Right cardiac atrium (tissue), 5 donors: Measurements from ENCODE around the gene XCR1. TPM values are rescaled to one million over a fixed set of nuclear protein-coding genes. Genes with fewer than 3 reads are reported as not detected.

Source experiments
- ATAC-seq, 2 donors: fragments of 200-7000 bp; cut with Tn5 transposase; one replicate each; pipeline versions ENCODE4 v1.8.0 to v1.9.1; 2020; ENCODE audit warnings: moderate library complexity in 2 of 2, mild to moderate bottlenecking in 1 of 2
- DNase-seq, 3 donors: peaks; one replicate each; pipeline ENCODE4 v3.0.0-alpha.2; 2020
- H3K27ac ChIP-seq: one replicate; pipeline ENCODE4 v1.5.1; 2013; ENCODE audit warnings: mild to moderate bottlenecking, low read length, control low read depth, moderate library complexity
- H3K27me3 ChIP-seq: one replicate; pipeline ENCODE4 v1.6.1; 2013; ENCODE audit not compliant: control insufficient read depth, insufficient read depth
- H3K4me1 ChIP-seq: one replicate; pipeline ENCODE4 v1.6.1; 2013; ENCODE audit warnings: low read length; ENCODE audit not compliant: control insufficient read depth, insufficient read depth
- H3K4me3 ChIP-seq: one replicate; pipeline ENCODE4 v1.5.1; 2013; ENCODE audit warnings: low read length, control low read depth
- H3K9me3 ChIP-seq: one replicate; pipeline ENCODE4 v1.6.1; 2013; ENCODE audit warnings: low read length; ENCODE audit not compliant: control insufficient read depth
- WGBS: extraction: QIAGEN DNeasy Blood & Tissue Kit; methylation state at CpG from one replicate; pipeline ENCODE4 v1.1.7; 2013; 5-methylcytosine and 5-hydroxymethylcytosine counted together
- intact Hi-C, 4 donors: fragments of 100-400 bp; cut with DNase I; formaldehyde crosslinking; loops; one replicate each; pipeline versions ENCODE4 v1.11.0 to v1.14.0; 2022 to 2023
- polyA plus RNA-seq: library from polyadenylated mRNA; stranded (reverse); fragments of 200-250 nt; gene quantifications from one replicate; pipeline ENCODE4 v1.2.3, GENCODE V29; 2013
- total RNA-seq, 4 donors: library from RNA; stranded (reverse); fragmentation: NEBNext Ultra II Directional; extraction: Animal tissue kit (Norgen Biotek cat#: 25700); gene quantifications; one replicate each; pipeline ENCODE4 v1.2.1, GENCODE V29; 2021
- donor health status: healthy with polysubstance abuse.
- donor health status: DM: no; HTN: yes; CAD: no.
- donor health status: DM: no; HTN: no; CAD: no.
- donor health status: DM: no; HTN: yes; CAD: no; lungs with severe emphysema.
- donor health status: DM: yes; HTN: yes; CAD: no.

Gene XCR1
- total and polyA plus RNA-seq, 5 donors: 0.06 TPM; not detected in 4

GRCh38 chr3:45981346-45982074, 45.8 kb downstream of the XCR1 start:
- H3K4me1 ChIP-seq: peaks cover 8% of the 10 kb centered on the region
- H3K27ac ChIP-seq: no peak overlapping the region

DNA sequence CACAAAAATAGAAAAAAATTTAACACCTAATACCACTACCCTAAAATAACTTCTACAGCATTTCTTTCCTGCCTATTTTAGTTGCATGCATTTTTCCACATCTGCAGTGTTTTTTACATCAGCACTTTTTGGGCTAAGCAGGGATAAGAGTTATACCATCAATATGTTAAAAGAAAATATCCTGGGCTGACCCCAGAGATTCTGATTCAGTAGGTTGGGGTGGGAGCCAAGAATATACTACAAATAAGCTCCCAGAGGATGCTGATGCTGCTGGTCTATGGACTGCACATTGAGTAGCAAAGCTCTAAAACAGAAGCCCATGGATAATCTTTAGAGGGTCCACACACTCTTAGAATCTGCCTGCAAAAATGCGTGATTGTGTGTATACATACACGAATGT, 46.5 kb downstream of the XCR1 start:
- 95% methylated on average over 2 of the region's 2 CpGs for WGBS
- H3K9me3 ChIP-seq: no peaks in the 10 kb centered on the region
- no peak overlapping the region for H3K27ac ChIP-seq
- peaks cover 6% of the 10 kb centered on the region for H3K4me1 ChIP-seq
- H3K4me3 ChIP-seq: no peak overlapping the region
- ATAC-seq: no peak
- no peak for DNase-seq
- intact Hi-C loops: no loop called here
- H3K27me3 ChIP-seq: no peaks in the 10 kb centered on the region

More at GRCh38 chr3:45981346-45982074, 45.8 kb downstream of the XCR1 start:
- ATAC-seq: no peak
- DNase-seq: no peak
- intact Hi-C loops: no loop called here
- Histone ChIP-seq H3K27me3 (no peaks in the 10 kb centered on the region), H3K9me3 (no peaks in the 10 kb centered on the region), H3K4me3 (no peak overlapping the region)
- WGBS: 37% methylated on average over 2 of the region's 2 CpGs

DNA sequence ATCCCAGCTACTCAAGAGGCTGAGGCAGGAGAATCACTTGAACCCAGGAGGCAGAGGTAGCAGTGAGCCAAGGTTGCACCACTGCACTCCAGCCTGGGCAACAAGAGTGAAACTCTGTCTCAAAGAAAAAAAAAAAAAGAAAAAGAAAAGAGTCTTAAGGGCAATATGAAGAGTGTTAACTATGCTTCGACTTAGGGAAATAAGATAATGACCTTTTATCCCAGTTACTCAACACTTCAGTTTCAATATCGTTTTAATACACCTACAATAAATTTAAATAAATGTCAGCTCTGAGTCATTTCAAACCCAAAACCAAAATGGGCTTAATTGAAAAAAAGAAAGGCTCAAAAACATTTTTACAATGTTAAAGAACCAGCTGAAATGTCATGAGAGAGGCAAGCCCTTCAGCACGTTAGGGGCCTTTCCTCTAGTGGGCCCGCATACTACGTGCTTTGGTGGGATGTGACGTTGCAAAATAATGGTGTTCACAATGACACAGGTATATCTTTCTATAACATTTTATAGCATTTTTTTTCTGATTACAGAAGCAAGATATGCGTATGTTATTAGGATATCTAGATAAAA, 47.0 kb downstream of the XCR1 start:
- Histone ChIP-seq H3K27me3 (no peaks in the 10 kb centered on the region), H3K4me1 (peaks cover 6% of the 10 kb centered on the region), H3K9me3 (no peaks in the 10 kb centered on the region), H3K27ac (no peak overlapping the region), H3K4me3 (no peak overlapping the region)
- 86% methylated on average over 7 of the region's 7 CpGs for WGBS
- ATAC-seq (no peak), DNase-seq (no peak)
- intact Hi-C loops: no loop called here

DNA sequence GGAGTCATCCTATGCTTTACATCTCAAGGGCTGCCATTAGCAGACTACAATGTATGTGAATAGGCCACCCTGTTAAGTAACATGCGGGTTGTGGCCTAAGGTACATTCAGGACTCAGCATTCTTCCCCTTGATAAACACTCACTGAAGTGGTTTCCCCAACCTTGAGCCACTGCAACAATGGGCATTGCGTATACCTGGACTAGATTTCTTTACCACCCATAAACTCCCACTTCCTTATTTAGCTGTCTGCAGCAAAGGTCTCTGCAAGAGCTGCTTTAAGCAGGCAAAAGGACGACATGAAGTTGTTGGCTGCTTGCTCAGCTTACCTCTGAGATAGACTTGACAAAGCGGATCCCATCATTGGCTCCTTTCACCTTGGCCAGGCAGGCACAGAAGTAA, 47.9 kb downstream of the XCR1 start:
- Histone ChIP-seq H3K27ac (no peak overlapping the region), H3K9me3 (no peaks in the 10 kb centered on the region), H3K4me1 (peaks cover 4% of the 10 kb centered on the region), H3K27me3 (no peaks in the 10 kb centered on the region), H3K4me3 (no peak overlapping the region)
- no peak for DNase-seq
- ATAC-seq: no peak
- intact Hi-C loops: no loop called here
- WGBS: 88% methylated on average over 4 of the region's 4 CpGs

- Histone ChIP-seq H3K9me3 (no peaks in the 10 kb centered on the region), H3K4me1 (no peaks in the 10 kb centered on the region), H3K27me3 (no peaks in the 10 kb centered on the region), H3K4me3 (no peak overlapping the region), H3K27ac (no peak overlapping the region)
- 92% methylated on average over 5 of the region's 5 CpGs for WGBS
- peak in 1 of 3 donors; percentile 55 for DNase-seq
- no peak for ATAC-seq
- intact Hi-C loops: no loop called here
Measured at GRCh38 chr3:45978006-45978761, 49.1 kb downstream of the XCR1 start.

DNA sequence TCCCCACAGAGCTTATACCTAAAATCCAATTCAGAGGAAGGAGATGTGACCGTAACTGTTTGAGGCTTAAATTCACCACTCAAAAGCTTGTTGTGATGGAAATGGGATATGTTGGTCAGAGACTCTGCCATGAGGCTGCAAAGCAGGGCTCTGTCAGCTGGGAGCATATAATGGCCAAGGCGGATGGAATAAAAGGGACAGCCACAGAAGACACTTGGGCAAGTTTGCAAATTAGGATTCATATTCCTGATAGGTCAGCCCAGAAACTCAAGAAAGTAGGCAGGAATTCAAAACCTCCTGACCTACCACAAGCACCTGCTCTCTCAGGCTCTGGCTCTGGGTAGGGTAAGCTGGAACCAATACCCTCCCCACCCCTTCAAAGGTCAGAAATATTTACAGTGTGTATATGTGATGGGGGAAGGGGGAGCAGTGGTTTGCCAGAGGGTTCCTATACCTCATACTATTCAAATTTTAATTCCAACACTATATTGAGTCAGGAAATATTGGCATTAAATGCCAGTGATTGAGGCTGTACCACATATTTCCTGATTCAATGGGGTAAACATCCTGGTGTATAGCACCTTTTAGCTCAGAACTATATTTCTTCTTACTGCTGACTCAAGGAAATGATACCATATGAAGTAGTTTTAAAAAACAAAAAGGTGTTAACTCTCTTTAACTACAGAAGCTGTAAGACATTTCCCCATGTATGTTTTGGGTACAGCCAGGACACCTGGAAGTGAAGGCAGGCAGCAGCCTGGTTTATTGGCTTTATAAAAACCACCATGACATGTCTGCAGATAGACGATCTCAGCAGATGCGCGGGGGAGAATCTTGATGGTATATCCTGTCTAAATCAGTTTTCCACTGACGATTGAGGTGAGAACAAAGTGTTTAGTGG, 50.8 kb downstream of the XCR1 start:
- DNase-seq (no peak), ATAC-seq (no peak)
- intact Hi-C loops: no loop called here
- Histone ChIP-seq H3K27ac (no peak overlapping the region), H3K4me3 (no peak overlapping the region), H3K27me3 (no peaks in the 10 kb centered on the region), H3K9me3 (no peaks in the 10 kb centered on the region), H3K4me1 (no peaks in the 10 kb centered on the region)
- 78% methylated on average over 6 of the region's 6 CpGs for WGBS

- Histone ChIP-seq H3K9me3 (no peaks in the 10 kb centered on the region), H3K27me3 (no peaks in the 10 kb centered on the region), H3K4me1 (no peaks in the 10 kb centered on the region), H3K27ac (no peak overlapping the region), H3K4me3 (no peak overlapping the region)
- WGBS: 76% methylated on average over 5 of the region's 5 CpGs
- no peak for DNase-seq
- intact Hi-C loops: no loop called here
- ATAC-seq: no peak
Measured at GRCh38 chr3:45975686-45976085, 51.6 kb downstream of the XCR1 start.

DNA sequence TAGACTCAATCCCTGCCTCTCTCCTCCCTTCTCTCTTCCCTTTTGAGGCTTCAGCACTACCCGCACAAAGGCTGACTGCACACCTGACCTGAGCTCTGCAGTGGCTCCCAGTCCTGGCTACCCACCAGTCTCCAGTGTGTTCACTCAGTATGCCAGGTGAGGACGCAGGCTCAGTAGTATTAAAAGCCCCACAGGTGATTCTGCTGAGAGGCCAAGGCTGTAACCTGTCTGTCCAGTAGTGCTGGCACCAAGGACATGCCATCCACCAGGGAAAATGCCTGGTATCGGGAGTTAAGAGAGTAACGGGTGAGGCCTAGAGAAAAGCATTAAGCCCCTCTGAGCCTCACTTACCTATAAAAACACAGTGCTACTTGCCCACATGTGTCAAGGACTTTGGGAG, 52.6 kb downstream of the XCR1 start:
- Histone ChIP-seq H3K4me3 (no peak overlapping the region), H3K4me1 (no peaks in the 10 kb centered on the region), H3K27me3 (no peaks in the 10 kb centered on the region), H3K9me3 (no peaks in the 10 kb centered on the region), H3K27ac (no peak overlapping the region)
- ATAC-seq: no peak
- WGBS: 70% methylated on average over 4 of the region's 4 CpGs
- no peak for DNase-seq
- intact Hi-C loops: no loop called here

- H3K4me1 ChIP-seq: peaks cover 3% of the 10 kb centered on the region
- ATAC-seq (peak; percentile 30 to 38), DNase-seq (no peak)
- no peaks in the 10 kb centered on the region for H3K27me3 ChIP-seq
- intact Hi-C loops: no loop called here
- WGBS: 85% methylated on average over 6 of the region's 6 CpGs
- H3K27ac ChIP-seq: no peak overlapping the region
- H3K4me3 ChIP-seq: no peak overlapping the region
- H3K9me3 ChIP-seq: no peaks in the 10 kb centered on the region
Measured at GRCh38 chr3:45972534-45973402, 54.5 kb downstream of the XCR1 start.

GRCh38 chr3:45969953-45970352, 57.3 kb downstream of the XCR1 start:
- H3K27ac ChIP-seq: no peak overlapping the region
- no peaks in the 10 kb centered on the region for H3K9me3 ChIP-seq
- intact Hi-C loops: no loop called here
- peaks cover 7% of the 10 kb centered on the region for H3K4me1 ChIP-seq
- no peak overlapping the region for H3K4me3 ChIP-seq
- WGBS: 89% methylated on average over 3 of the region's 3 CpGs
- ATAC-seq (no peak), DNase-seq (no peak)
- H3K27me3 ChIP-seq: no peaks in the 10 kb centered on the region
